ENCODE data around the gene MYO5A.

MYO5A gene

GRCh38 chr15:52282418-52282817 lies 246.3 kb downstream of the MYO5A start:
- Histone ChIP-seq H3K9ac (no peak overlapping the region), H3K4me2 (ENCODE audit: low read length) (no peak overlapping the region), H2AFZ (no peak overlapping the region), H3K9me3 (ENCODE audit: control insufficient read depth, low read length) (no peaks in the 10 kb centered on the region), H3K79me2 (peaks cover 8% of the 10 kb centered on the region), H3K36me3 (ENCODE audit: control insufficient read depth, insufficient read depth, low read length) (no peaks in the 10 kb centered on the region), H3K4me1 (peaks cover 2% of the 10 kb centered on the region), H3K27me3 (ENCODE audit: control insufficient read depth, insufficient read depth, low read length) (no peaks in the 10 kb centered on the region), H3K27ac (no peak overlapping the region), H3K4me3 (ENCODE audit: low read depth, low read length) (no peak overlapping the region)
- TF ChIP-seq CTCF (IDR thresholded peaks at IDR 0.05): no peak

- Histone ChIP-seq H2AFZ (no peak overlapping the region), H3K79me2 (peaks cover 8% of the 10 kb centered on the region), H3K4me3 (ENCODE audit: low read depth, low read length) (no peak overlapping the region), H3K27me3 (ENCODE audit: control insufficient read depth, insufficient read depth, low read length) (no peaks in the 10 kb centered on the region), H3K9me3 (ENCODE audit: control insufficient read depth, low read length) (no peaks in the 10 kb centered on the region), H3K27ac (no peak overlapping the region), H3K4me1 (peaks cover 2% of the 10 kb centered on the region), H3K9ac (no peak overlapping the region), H3K4me2 (ENCODE audit: low read length) (no peak overlapping the region), H3K36me3 (ENCODE audit: control insufficient read depth, insufficient read depth, low read length) (no peaks in the 10 kb centered on the region)
- TF ChIP-seq CTCF (IDR thresholded peaks at IDR 0.05): no peak
These were observed 247.3 kb downstream of the MYO5A start for GRCh38 chr15:52281085-52282035.

GRCh38 chr15:52280326-52281084 lies 248.2 kb downstream of the MYO5A start:
- Histone ChIP-seq H3K27me3 (ENCODE audit: control insufficient read depth, insufficient read depth, low read length) (no peaks in the 10 kb centered on the region), H3K36me3 (ENCODE audit: control insufficient read depth, insufficient read depth, low read length) (no peaks in the 10 kb centered on the region), H3K79me2 (peaks cover 8% of the 10 kb centered on the region), H3K9me3 (ENCODE audit: control insufficient read depth, low read length) (no peaks in the 10 kb centered on the region), H3K4me2 (ENCODE audit: low read length) (no peak overlapping the region), H3K27ac (no peak overlapping the region), H2AFZ (no peak overlapping the region), H3K4me3 (ENCODE audit: low read depth, low read length) (no peak overlapping the region), H3K4me1 (peaks cover 2% of the 10 kb centered on the region), H3K9ac (no peak overlapping the region)
- TF ChIP-seq CTCF (IDR thresholded peaks at IDR 0.05): no peak

- Histone ChIP-seq H3K9me3 (ENCODE audit: control insufficient read depth, low read length) (no peaks in the 10 kb centered on the region), H3K4me2 (ENCODE audit: low read length) (no peak overlapping the region), H3K79me2 (peaks cover 8% of the 10 kb centered on the region), H3K9ac (no peak overlapping the region), H3K36me3 (ENCODE audit: control insufficient read depth, insufficient read depth, low read length) (no peaks in the 10 kb centered on the region), H3K4me1 (no peaks in the 10 kb centered on the region), H3K27me3 (ENCODE audit: control insufficient read depth, insufficient read depth, low read length) (no peaks in the 10 kb centered on the region), H2AFZ (no peak overlapping the region), H3K4me3 (ENCODE audit: low read depth, low read length) (no peak overlapping the region), H3K27ac (no peak overlapping the region)
- TF ChIP-seq CTCF (IDR thresholded peaks at IDR 0.05): no peak
These were observed 249.9 kb downstream of the MYO5A start for GRCh38 chr15:52278636-52279367.

Data from parathyroid adenoma (tissue), 2 donors.